Measurements from ENCODE around the gene DCTN4. TPM values are rescaled to one million over a fixed set of nuclear protein-coding genes. Genes with fewer than 3 reads are reported as not detected.

Gene DCTN4
- total and polyA plus RNA-seq, 2 experiments from 2014 or later, result 15.4 to 41.8 TPM

GRCh38 chr5:150740992-150741391, 17.8 kb downstream of the DCTN4 start (continued):
- no peak for TF ChIP-seq ZNF462 (CRISPR knock-in tag; IDR thresholded peaks at IDR 0.05)
- no peak for TF ChIP-seq EZH2phosphoT487 (IDR thresholded peaks at IDR 0.05; ENCODE audit: unreplicated experiment)
- no peak for TF ChIP-seq ZNF331 (CRISPR knock-in tag; IDR thresholded peaks at IDR 0.05; ENCODE audit: low read depth)
- no peak for TF ChIP-seq POLR2AphosphoS5 (IDR thresholded peaks at IDR 0.05; ENCODE audit: low read depth)
- no peak for TF ChIP-seq JUNB (IDR thresholded peaks at IDR 0.05; ENCODE audit: unreplicated experiment)
- no peak for TF ChIP-seq ZNF114 (CRISPR knock-in tag; IDR thresholded peaks at IDR 0.05)
- no peak for TF ChIP-seq CTCF (conservative IDR thresholded peaks at IDR 0.05; ENCODE audit: low read depth in 2 of 2)
- no peak for TF ChIP-seq STAT1 (IDR thresholded peaks at IDR 0.05; ENCODE audit: unreplicated experiment)

GRCh38 chr5:150738862-150739261, 20.0 kb downstream of the DCTN4 start:
- Mint-ChIP-seq H3K4me3 (no peak overlapping the region), H3K9me3 (peaks cover 36% of the 10 kb centered on the region), H3K4me1 (peaks cover 33% of the 10 kb centered on the region), H3K27me3 (ENCODE audit: insufficient read depth, low read depth, poor library complexity) (peaks cover 4% of the 10 kb centered on the region), H3K36me3 (ENCODE audit: low read depth) (peaks cover 63% of the 10 kb centered on the region), H3K27ac (no peak overlapping the region)
- no peak overlapping the region for H3K4me3 ChIP-seq
- H4K20me1 ChIP-seq (replicated peaks; ENCODE audit: insufficient read depth), result peaks cover 5% of the 10 kb centered on the region; the same call in 1 of the 2 replicates
- TF ChIP-seq CTCF (conservative IDR thresholded peaks at IDR 0.05; ENCODE audit: low read depth in 2 of 2), result no peak
- TF ChIP-seq NANOG (IDR thresholded peaks at IDR 0.05; ENCODE audit: borderline replicate concordance), result no peak
- TF ChIP-seq EZH2 (IDR thresholded peaks at IDR 0.05; ENCODE audit: low read depth, unreplicated experiment), result no peak
- TF ChIP-seq EZH2phosphoT487 (IDR thresholded peaks at IDR 0.05; ENCODE audit: unreplicated experiment), result no peak
- ATAC-seq, result no peak
- H3K36me3 ChIP-seq (ENCODE audit: insufficient read depth), result no peaks in the 10 kb centered on the region; the same call in 1 of the 2 replicates
- 0 out of 2 replicates have a peak overlapping the region, but pooled peaks have one; percentile 49 for H3K4me2 ChIP-seq
- no peaks in the 10 kb centered on the region for H3F3A ChIP-seq (replicated peaks; ENCODE audit: low read depth)
- H3K4me1 ChIP-seq (ENCODE audit: insufficient read depth), result peaks cover 21% of the 10 kb centered on the region
- no peaks in the 10 kb centered on the region for H3K27me3 ChIP-seq (ENCODE audit: insufficient read depth)
- no peak overlapping the region for H3K27ac ChIP-seq (ENCODE audit: low read depth)
- H3K9me2 ChIP-seq (ENCODE audit: insufficient read depth), result no peaks in the 10 kb centered on the region
- peaks cover 67% of the 10 kb centered on the region for H3K79me2 ChIP-seq (replicated peaks; ENCODE audit: insufficient read depth)
- no peak overlapping the region for H2AFZ ChIP-seq
- no peak for DNase-seq (ENCODE audit: low spot score)
